SK-MEL-5 (cell line): ENCODE data around the gene ELOVL6. TPM values are rescaled to one million over a fixed set of nuclear protein-coding genes. Genes with fewer than 3 reads are reported as not detected.
"Not testable (repeated sequence)": the region's sequence is repeated elsewhere in the genome, so short reads cannot be mapped to it uniquely, and the experiment has no call there.

ENCODE experiments used
- DNase-seq: peaks from one replicate; pipeline ENCODE4 v3.0.0-alpha.2; 2016; ENCODE audit warnings: low read depth, low spot score
- in situ Hi-C: cut with HindIII; loops from 2 replicates; pipeline ENCODE4 v1.10.0; 2016; ENCODE audit warnings: low sequenced_read_pairs, high pct_unique_total_duplicates, low pct_unique_long_range_greater_than_20kb
- total RNA-seq: library from RNA; depleted of rRNA; stranded (reverse); fragments of >200 nt; shearing (Covaris generic); gene quantifications from 2 replicates; pipeline ENCODE4 v1.2.3, GENCODE V29; 2014

Gene ELOVL6
- total RNA-seq, 1 experiment from 2014 or later = 7.8 TPM

DNA sequence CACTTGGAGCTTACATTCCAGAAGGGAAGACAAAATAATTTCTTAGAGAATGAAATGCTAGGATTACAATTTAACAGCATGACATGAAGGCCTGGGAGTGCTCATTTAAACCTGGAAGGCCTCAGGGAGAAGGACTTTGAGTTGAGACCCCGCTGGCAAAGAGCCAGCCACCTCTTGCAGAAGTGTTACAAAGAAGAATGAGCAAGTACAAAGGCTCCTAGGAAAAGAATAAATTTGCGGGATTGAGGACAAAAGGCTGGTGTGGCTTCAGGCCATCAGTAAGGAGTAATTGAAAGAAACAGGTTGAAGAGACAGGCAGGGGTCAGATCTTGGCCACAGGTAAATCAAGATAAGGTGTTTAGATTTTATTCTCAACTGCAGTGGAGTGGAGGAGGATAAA, 3.1 kb upstream of the ELOVL6 start:
- in situ Hi-C loops = no loop called here
- DNase-seq = no peak

- DNase-seq = no peak
- in situ Hi-C loops = no loop called here
Measured at GRCh38 chr4:110200689-110201088, 2.3 kb upstream of the ELOVL6 start.

- peak; percentile 5 for DNase-seq
- in situ Hi-C loops = no loop called here
Measured at GRCh38 chr4:110198049-110198434, 373 bp downstream of the ELOVL6 start.

GRCh38 chr4:110197529-110198042, 829 bp downstream of the ELOVL6 start:
- no peak for DNase-seq
- in situ Hi-C loops = no loop called here

DNA sequence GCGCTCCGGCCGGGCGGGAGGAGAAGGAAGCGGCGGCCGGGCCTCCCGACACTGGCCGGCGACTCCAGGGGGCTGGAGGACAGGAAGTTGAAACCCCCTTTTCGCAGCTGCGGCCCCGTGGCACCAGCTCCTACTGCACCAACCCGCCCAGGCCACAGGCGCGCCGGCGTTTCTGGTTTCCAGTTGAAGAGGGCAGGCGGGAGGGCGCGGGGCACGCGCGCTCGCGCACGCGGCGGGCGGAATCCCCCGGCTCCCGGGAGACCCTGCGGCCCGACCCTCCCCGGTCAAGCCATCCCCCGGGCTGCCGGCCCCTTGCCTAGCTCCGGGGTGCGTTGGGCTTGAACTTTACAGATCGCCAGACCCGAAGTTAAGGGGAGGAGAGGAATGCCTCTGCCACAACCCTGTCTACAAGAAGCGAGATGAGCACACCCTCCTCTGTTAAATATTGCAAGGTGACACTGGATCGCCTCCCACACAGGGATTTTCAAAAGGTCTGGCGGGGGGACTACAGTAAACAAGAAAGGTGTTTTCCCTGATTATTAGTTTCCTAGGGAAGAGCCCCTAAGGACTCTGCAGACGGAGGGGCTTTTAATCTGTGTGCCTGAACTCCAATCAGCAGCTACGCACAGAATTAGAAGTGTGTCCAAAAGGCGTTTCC, 1.4 kb downstream of the ELOVL6 start:
- DNase-seq = peak; percentile 26
- in situ Hi-C loops = no loop called here

GRCh38 chr4:110196206-110196870, 2.1 kb downstream of the ELOVL6 start:
- DNase-seq = peak; percentile 32
- in situ Hi-C loops = no loop called here

DNA sequence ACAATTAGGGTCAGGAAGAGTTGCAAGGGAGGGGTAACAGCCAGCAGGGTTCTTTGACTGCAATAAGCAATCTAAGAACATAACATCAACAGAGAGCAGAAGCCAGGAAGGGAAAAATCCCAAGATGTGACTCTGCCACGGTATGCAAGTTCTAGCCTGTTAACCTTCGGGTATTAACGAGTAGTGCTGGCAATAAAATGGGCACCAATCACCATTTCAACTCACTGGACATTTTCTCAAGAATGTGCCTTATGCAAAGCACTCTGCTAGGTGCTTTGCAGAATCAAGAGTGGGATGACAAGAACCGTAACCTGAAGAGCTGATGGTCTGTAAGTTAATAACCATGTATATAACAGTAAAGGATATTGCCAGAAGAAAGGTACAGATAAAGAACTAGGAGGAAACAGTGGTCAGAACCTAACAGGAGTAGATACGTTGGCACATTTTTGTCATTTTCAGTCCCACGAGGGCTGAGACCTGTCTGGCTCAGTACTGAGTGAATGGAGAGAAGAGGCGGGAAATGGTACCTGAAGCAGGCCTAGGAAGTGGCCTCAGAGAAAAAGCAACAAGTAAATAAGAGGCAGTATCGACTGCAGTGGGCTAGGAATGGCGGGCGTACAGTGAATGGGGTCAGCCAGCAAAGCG, 2.7 kb downstream of the ELOVL6 start:
- DNase-seq = no peak
- in situ Hi-C loops = no loop called here

- peak; percentile 87 for DNase-seq
- in situ Hi-C loops = no loop called here
Measured at GRCh38 chr4:110193822-110194761, 4.3 kb downstream of the ELOVL6 start.

GRCh38 chr4:110193287-110193686, 5.1 kb downstream of the ELOVL6 start:
- in situ Hi-C loops, DNase-seq: not testable (repeated sequence)

- in situ Hi-C loops = no loop called here
- DNase-seq = no peak
Measured at GRCh38 chr4:110190249-110190648, 8.2 kb downstream of the ELOVL6 start.

DNA sequence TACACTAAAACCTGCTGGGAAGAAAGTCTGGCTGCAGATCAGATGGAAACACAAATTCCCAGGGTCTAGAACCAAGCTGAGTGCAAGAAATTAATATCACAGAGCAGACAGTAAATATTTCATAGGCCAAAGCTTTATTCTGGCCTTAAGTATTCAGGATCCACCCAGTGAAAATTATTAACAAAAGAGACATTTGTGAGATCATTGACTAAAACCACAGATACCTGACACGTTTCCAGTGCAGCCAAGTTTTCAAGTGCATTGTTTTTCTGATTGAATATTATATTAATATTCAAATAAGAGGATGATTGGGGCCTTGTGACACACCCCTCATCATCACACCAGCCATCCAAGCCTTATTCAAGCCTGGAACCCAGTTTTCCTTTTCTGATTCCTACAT, 10.3 kb downstream of the ELOVL6 start:
- in situ Hi-C loops = no loop called here

DNA sequence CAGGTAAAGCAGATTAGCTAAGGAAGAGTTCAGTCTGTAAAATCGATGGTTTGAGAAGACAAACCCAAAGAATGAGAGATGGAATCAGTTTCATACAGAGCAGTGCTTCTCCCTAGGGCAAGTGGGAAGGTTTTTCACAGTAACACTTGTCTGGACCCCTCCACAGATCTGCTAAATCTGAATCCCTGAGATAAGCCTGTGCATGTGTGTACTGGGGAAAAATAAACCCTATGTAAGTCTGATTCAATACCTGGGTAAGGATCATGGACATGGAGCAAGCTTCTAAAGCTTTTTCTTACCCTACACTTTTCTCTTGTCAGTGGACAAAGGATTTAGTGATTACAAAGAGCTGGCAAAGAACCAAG, 13.6 kb downstream of the ELOVL6 start:
- in situ Hi-C loops = no loop called here
- no peak for DNase-seq

More for the DNA sequence above, 10.3 kb downstream of the ELOVL6 start:
- no peak for DNase-seq

GRCh38 chr4:110184140-110184790, 14.2 kb downstream of the ELOVL6 start:
- in situ Hi-C loops = no loop called here
- no peak for DNase-seq

DNA sequence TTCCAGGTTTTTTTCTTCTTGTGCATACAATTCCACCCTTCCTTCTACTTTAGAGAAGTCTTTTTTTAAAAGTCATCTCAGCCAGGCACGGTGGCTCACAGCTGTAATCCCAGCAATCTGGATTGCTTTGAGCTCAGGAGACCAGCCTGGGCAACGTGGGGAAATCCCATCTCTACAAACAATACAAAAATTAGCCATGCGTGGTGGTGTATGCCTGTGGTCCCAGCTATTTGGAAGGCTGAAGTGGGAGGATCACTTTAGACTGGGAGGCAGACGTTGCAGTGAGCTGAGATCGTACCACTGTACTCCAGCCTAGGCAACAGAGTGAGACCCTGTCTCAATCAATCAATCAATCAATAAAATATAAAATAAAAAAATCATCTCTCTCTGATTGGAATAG, 14.8 kb downstream of the ELOVL6 start:
- DNase-seq = no peak

GRCh38 chr4:110183058-110183457, 15.4 kb downstream of the ELOVL6 start:
- in situ Hi-C loops = no loop called here
- DNase-seq = no peak

More for the DNA sequence above, 14.8 kb downstream of the ELOVL6 start:
- in situ Hi-C loops = no loop called here

- no peak for DNase-seq
- in situ Hi-C loops = no loop called here
Measured at GRCh38 chr4:110181890-110182289, 16.5 kb downstream of the ELOVL6 start.

GRCh38 chr4:110175634-110176033, 22.8 kb downstream of the ELOVL6 start:
- in situ Hi-C loops = no loop called here
- DNase-seq = no peak
